ENCODE data around the gene MS4A1. TPM values are rescaled to one million over a fixed set of nuclear protein-coding genes. Genes with fewer than 3 reads are reported as not detected.
"Not testable (repeated sequence)": the region's sequence is repeated elsewhere in the genome, so short reads cannot be mapped to it uniquely, and the experiment has no call there.

The MS4A1 gene
- total and polyA plus RNA-seq, 10 donors: 237 to 1,116 (median 425) TPM

- no peak for DNase-seq
- TF ChIP-seq POLR2AphosphoS5 (IDR thresholded peaks at IDR 0.05): no peak
- no peak for TF ChIP-seq CTCF (IDR thresholded peaks at IDR 0.05 in 8 of 11, conservative IDR thresholded peaks at IDR 0.05 in 3 of 11)
- intact Hi-C loops (cut with DNase I; ENCODE audit: low total_unique reads): no loop called here
- Histone ChIP-seq H3K9me3 (no peaks in the 10 kb centered on the region), H3K27ac (no peak overlapping the region), H3K4me3 (no peak overlapping the region), H3K36me3 (no peaks in the 10 kb centered on the region), H3K4me1 (peaks cover 0 to 36% (median 19%) of the 10 kb centered on the region in 6 donors), H3K27me3 (replicated peaks in 1 of 7) (no peaks in the 10 kb centered on the region)
Observed at GRCh38 chr11:60447846-60448245, 7.8 kb upstream of the MS4A1 start.

GRCh38 chr11:60451185-60451584, 4.5 kb upstream of the MS4A1 start:
- H3K27ac ChIP-seq; DNase-seq; H3K36me3 ChIP-seq; H3K4me3 ChIP-seq; intact Hi-C loops (cut with DNase I; ENCODE audit: low total_unique reads); H3K9me3 ChIP-seq; H3K27me3 ChIP-seq (replicated peaks in 1 of 7): not testable (repeated sequence)
- H3K4me1 ChIP-seq: peaks cover 0 to 48% (median 19%) of the 10 kb centered on the region in 6 donors
- 92 to 96% (median 94%) methylated on average over 5 to 32 of the region's 32 CpGs; no CpG with 5 or more reads in 1 of the 5 donors for WGBS, 5 donors

GRCh38 chr11:60454212-60454611, 1.4 kb upstream of the MS4A1 start:
- DNase-seq: no peak
- Histone ChIP-seq H3K4me1 (peaks cover 0 to 31% (median 8%) of the 10 kb centered on the region in 6 donors), H3K4me3 (no peak overlapping the region), H3K27me3 (replicated peaks in 1 of 7) (no peaks in the 10 kb centered on the region), H3K27ac (peak overlapping the region in 7 of 8 donors; percentile 34 to 85 (median 77)), H3K36me3 (no peaks in the 10 kb centered on the region), H3K9me3 (no peaks in the 10 kb centered on the region)
- TF ChIP-seq POLR2AphosphoS5 (IDR thresholded peaks at IDR 0.05) (no peak), POLR2A (IDR thresholded peaks at IDR 0.05) (no peak), CTCF (IDR thresholded peaks at IDR 0.05 in 8 of 11, conservative IDR thresholded peaks at IDR 0.05 in 3 of 11) (no peak)
- intact Hi-C loops (cut with DNase I; ENCODE audit: low total_unique reads): no loop called here

- H3K4me1 ChIP-seq: peaks cover 0 to 65% (median 20%) of the 10 kb centered on the region in 6 donors
- no peak for DNase-seq
- H3K4me3 ChIP-seq: peak overlapping the region; percentile 27 to 67 (median 44)
- TF ChIP-seq POLR2AphosphoS5 (IDR thresholded peaks at IDR 0.05) (peak in 1 of 3 donors; percentile 88), CTCF (IDR thresholded peaks at IDR 0.05 in 8 of 11, conservative IDR thresholded peaks at IDR 0.05 in 3 of 11) (no peak), POLR2A (IDR thresholded peaks at IDR 0.05) (peak in 1 of 3 donors; percentile 21)
- H3K9me3 ChIP-seq: no peaks in the 10 kb centered on the region
- peaks cover 0 to 19% (median 0%) of the 10 kb centered on the region in 6 donors for H3K36me3 ChIP-seq
- H3K27ac ChIP-seq: peak overlapping the region; percentile 30 to 85 (median 78)
- H3K27me3 ChIP-seq (replicated peaks in 1 of 7): no peaks in the 10 kb centered on the region
- 47 to 67% (median 61%) methylated on average over 3 of the region's 3 CpGs for WGBS, 5 donors
- intact Hi-C loops (cut with DNase I; ENCODE audit: low total_unique reads): no loop called here
Observed at GRCh38 chr11:60457576-60457975, 1.9 kb downstream of the MS4A1 start.

- H3K27ac ChIP-seq: peak overlapping the region in 4 of 8 donors; percentile 18 to 85 (median 58)
- TF ChIP-seq POLR2AphosphoS5 (IDR thresholded peaks at IDR 0.05): no peak
- no peak for TF ChIP-seq POLR2A (IDR thresholded peaks at IDR 0.05)
- TF ChIP-seq CTCF (IDR thresholded peaks at IDR 0.05 in 8 of 11, conservative IDR thresholded peaks at IDR 0.05 in 3 of 11): no peak
- peaks cover 0 to 36% (median 6%) of the 10 kb centered on the region in 6 donors for H3K36me3 ChIP-seq
- H3K4me1 ChIP-seq: peaks cover 0 to 73% (median 25%) of the 10 kb centered on the region in 6 donors
- no peaks in the 10 kb centered on the region for H3K27me3 ChIP-seq (replicated peaks in 1 of 7)
- peak overlapping the region; percentile 13 to 67 (median 40) for H3K4me3 ChIP-seq
- no peak for DNase-seq
- intact Hi-C loops (cut with DNase I; ENCODE audit: low total_unique reads): no loop called here
- 58 to 85% (median 83%) methylated on average over 1 of the region's 1 CpG for WGBS, 5 donors
- no peaks in the 10 kb centered on the region for H3K9me3 ChIP-seq
Observed at GRCh38 chr11:60459345-60459744, 3.7 kb downstream of the MS4A1 start.
